Stimulated activated CD8-positive, alpha-beta memory T cell treated with anti-CD3 and anti-CD28 coated beads, Interleukin-15, amount 100 ng/mL, for 4 hours (primary cell): ENCODE data around the gene KLF9.

Source experiments
- DNase-seq, 2 donors: peaks; one replicate each; pipeline ENCODE4 v3.0.0-alpha.2; 2020; ENCODE audit warnings: low read depth in 2 of 2

KLF9 gene

GRCh38 chr9:70413799-70414775, at the start of gene KLF9:
Gene KLF9 (minus strand): TSS chr9:70414657. CDS start chr9:70413363, 1,294 bp downstream.
- DNase-seq = peak; percentile 80 to 86

- DNase-seq = no peak
These were observed 49.4 kb upstream of the KLF9 start for GRCh38 chr9:70463877-70464276.

DNA sequence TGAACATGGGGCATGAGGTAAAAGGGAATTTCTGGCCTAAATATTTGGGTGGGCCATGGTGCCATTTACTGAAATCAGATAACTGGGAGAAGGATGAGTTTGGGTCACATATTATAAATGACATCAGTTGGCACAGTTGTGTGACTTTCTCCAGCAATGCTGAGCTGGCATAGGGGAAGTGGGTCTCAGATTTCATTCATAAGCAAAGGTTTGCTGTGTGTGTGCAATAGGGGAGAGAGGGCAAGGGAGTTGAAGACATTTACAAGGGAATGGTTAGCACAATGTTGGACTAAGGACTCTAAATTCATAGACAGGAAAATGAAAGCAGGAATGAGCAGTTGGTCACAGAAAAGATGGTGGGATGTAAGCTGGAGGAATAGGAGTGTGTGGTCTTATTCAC, 47.8 kb upstream of the KLF9 start:
- no peak for DNase-seq

- DNase-seq = no peak
These were observed 42.8 kb upstream of the KLF9 start for GRCh38 chr9:70457235-70457634.

- no peak for DNase-seq
These were observed 41.7 kb upstream of the KLF9 start for GRCh38 chr9:70455993-70456704.

- DNase-seq = no peak
These were observed 37.9 kb upstream of the KLF9 start for GRCh38 chr9:70452365-70452764.

GRCh38 chr9:70451765-70452164, 37.3 kb upstream of the KLF9 start:
- DNase-seq = no peak

- no peak for DNase-seq
These were observed 36.3 kb upstream of the KLF9 start for GRCh38 chr9:70450738-70451137.

DNA sequence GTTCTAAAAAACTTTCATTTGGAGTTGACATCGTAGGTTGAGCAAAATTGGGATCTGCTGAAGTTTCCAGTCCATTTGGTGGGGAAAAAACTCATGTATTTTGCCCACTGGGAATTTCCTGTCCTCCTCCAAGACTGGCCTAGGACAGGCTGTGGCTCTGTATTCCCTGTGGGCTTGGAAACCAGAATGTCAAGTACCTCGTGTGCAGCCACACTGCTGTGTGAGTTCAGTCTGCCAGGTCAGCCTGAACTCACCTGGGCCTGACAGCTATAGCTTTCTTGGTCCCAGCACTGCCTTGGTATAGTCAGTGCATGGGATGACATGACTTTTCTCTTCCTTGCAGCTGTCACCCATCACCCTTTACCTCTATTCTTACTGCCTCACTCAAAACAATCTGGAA, 35.0 kb upstream of the KLF9 start:
- no peak for DNase-seq

- DNase-seq = no peak
These were observed 34.5 kb upstream of the KLF9 start for GRCh38 chr9:70448919-70449318.

DNA sequence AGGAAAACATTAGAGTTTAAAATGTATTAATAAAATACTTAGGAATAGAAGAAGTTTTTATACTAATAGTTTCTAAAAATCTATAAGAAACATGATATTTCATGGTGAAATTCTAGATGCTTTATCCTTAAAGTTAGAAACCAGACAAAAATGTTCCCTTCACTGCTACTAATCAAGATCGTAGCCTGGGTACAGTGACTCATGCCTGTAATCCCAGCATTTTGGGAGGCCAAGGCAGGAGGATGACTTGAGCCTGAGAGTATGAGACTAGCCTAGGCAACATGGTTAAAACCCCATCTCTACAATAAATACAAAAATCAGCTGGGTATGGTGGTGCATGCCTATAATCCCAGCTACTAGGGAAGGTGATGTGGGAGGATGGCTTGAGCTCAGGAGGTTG, 30.4 kb upstream of the KLF9 start:
- no peak for DNase-seq

GRCh38 chr9:70442328-70442848, 27.9 kb upstream of the KLF9 start:
- no peak for DNase-seq

DNA sequence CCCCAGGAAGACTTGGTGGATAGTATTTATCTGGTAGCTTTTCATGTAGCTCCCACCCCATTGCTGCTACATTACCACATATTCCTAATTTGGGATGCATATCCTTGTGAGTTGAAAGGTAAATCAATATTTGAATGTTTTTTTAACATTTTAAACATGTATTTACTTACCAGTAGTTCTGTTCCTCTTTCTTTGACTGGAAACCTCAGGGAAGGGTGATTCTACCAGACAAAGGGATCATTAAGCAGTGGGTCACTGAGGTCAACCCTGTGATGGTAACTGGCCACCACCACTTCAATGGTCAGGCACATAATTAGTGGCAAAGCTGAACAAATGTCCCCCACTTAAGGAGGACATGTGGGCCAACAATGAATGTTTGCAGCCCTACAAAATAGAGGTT, 27.2 kb upstream of the KLF9 start:
- no peak for DNase-seq

- DNase-seq = no peak
These were observed 25.7 kb upstream of the KLF9 start for GRCh38 chr9:70439991-70440706.

- no peak for DNase-seq
These were observed 24.0 kb upstream of the KLF9 start for GRCh38 chr9:70438341-70438928.

- no peak for DNase-seq
These were observed 21.5 kb upstream of the KLF9 start for GRCh38 chr9:70435948-70436347.

DNA sequence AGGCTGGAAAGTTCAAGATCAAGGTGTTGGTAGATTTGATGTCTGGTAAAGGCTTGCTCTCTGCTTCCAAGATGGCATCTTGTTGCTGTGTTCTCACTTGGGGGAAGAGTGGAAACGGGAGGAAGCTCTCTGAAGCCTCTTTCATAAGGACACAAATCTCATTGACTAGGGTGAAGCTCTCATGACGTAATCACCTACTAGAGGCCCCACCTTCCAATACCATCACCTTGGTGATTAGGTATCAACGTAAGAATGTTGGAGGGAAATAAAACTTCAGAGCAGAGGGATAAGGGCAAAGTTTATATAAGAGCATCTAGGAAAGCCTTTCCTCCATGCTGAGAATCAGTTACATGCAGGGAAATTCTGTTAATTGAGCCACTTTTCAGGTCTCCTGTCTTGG, 15.4 kb upstream of the KLF9 start:
- no peak for DNase-seq

DNA sequence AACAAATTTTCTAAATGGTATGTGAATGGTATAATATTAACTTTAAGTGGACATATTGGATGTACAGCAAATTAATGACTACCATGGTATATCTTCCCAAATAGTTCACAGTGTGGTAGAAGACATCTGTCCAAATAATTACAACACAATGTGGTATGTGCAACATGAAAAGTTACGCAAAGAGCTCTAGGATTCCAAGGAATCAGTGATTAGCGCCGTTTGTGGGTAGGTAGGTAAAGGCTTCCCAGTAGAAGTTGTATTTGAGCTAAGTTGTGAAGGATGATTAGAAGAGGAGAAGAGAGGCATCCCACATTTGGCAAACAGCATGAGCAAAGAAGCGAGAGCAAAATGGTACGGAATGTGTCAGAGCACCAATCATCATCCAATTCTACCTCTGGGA, 14.3 kb upstream of the KLF9 start:
- no peak for DNase-seq

DNA sequence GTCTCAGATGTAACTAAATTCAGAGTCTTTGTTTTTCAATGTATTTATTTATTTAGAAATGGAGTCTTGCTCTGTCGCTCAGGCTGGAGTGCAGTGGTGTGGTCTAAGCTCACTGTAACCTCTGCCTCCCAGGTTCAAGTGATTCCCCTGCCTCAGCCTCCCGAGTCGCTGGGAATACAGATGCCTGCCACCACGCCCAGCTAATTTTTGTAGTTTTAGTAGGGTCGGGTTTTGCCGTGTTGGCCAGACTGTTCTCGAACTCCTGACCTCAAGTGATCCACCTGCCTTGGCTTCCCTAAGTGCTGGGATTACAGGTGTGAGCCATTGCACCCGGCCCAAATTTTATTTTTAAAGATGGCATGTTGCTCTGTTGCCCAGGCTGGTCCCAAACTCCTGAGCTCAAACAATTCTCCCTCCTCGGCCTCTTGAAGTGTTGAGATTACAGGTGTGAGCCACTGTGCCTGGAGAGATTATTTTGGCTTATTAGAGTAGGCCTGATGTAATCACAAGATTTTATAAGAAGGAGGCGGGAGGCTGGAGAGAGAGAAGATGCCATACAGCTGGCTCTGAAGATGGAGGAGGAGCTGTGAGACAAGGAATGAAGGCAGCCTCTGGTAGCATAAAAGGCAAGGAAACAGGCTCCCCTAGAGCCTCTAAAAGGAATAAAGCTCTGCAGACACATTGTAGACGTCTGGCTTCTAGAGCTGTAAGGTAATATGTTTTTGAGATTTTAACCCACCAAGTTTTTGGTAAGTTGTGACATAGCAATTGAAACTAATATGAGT, 12.9 kb upstream of the KLF9 start:
- DNase-seq = no peak

GRCh38 chr9:70425192-70425591, 10.7 kb upstream of the KLF9 start:
- no peak for DNase-seq
